Liver (tissue), 9 donors: ENCODE data around the gene KIF1A. TPM values are rescaled to one million over a fixed set of nuclear protein-coding genes. Genes with fewer than 3 reads are reported as not detected.

ENCODE experiments used
- DNase-seq: peaks from one replicate; pipeline ENCODE4 v3.0.0-alpha.2; 2017; ENCODE audit warnings: low spot score
- H3K27ac ChIP-seq, 2 donors: one replicate each; pipeline ENCODE4 v1.7.0; 2013; ENCODE audit warnings: inconsistent platforms in 2 of 2, low read length in 2 of 2, control low read depth in 1 of 2, low read depth in 1 of 2, mild to moderate bottlenecking in 1 of 2
- H3K27me3 ChIP-seq, 4 donors: one replicate each; pipeline versions ENCODE4 v1.6.1 to v1.7.0; 2013; ENCODE audit warnings: low read length in 3 of 4, inconsistent platforms in 1 of 4, mild to moderate bottlenecking in 1 of 4, moderate library complexity in 1 of 4; ENCODE audit not compliant: control insufficient read depth in 4 of 4, insufficient read depth in 4 of 4
- H3K36me3 ChIP-seq, 4 donors: one replicate each; pipeline versions ENCODE4 v1.6.1 to v1.7.0; 2013; ENCODE audit warnings: low read length in 3 of 4, mild to moderate bottlenecking in 3 of 4, low read depth in 1 of 4, moderate library complexity in 1 of 4; ENCODE audit not compliant: control insufficient read depth in 4 of 4, insufficient read depth in 3 of 4
- H3K4me1 ChIP-seq, 4 donors: one replicate each; pipeline versions ENCODE4 v1.6.1 to v1.7.0; 2013; ENCODE audit warnings: low read length in 3 of 4, mild to moderate bottlenecking in 3 of 4, moderate library complexity in 1 of 4; ENCODE audit not compliant: control insufficient read depth in 4 of 4, insufficient read depth in 4 of 4
- H3K4me3 ChIP-seq, 3 donors: one replicate each; pipeline versions ENCODE4 v1.6.1 to v1.7.0; 2013; ENCODE audit warnings: low read length in 3 of 3, control low read depth in 1 of 3, low read depth in 1 of 3, mild to moderate bottlenecking in 1 of 3
- H3K9ac ChIP-seq, 2 donors: one replicate each; pipeline ENCODE4 v1.7.0; 2013; ENCODE audit warnings: low read length in 2 of 2, mild to moderate bottlenecking in 2 of 2, moderate library complexity in 2 of 2, control low read depth in 1 of 2, low read depth in 1 of 2
- H3K9me3 ChIP-seq, 4 donors: one replicate each; pipeline versions ENCODE4 v1.6.1 to v1.7.0; 2013; ENCODE audit warnings: low read length in 3 of 4; ENCODE audit not compliant: control insufficient read depth in 4 of 4
- ATF3 ChIP-seq: IDR thresholded peaks from 2 replicates; pipeline ENCODE4 v1.6.1; 2016; ENCODE audit warnings: antibody characterized with exemption
- EGR1 ChIP-seq, 2 donors: IDR thresholded peaks; 2 replicates each; pipeline ENCODE4 v1.6.1; 2016 to 2018; ENCODE audit warnings: antibody characterized with exemption in 2 of 2, low read depth in 2 of 2
- FOXA1 ChIP-seq: IDR thresholded peaks from 2 replicates; pipeline ENCODE4 v1.6.1; 2016; ENCODE audit warnings: antibody characterized with exemption
- FOXA2 ChIP-seq: IDR thresholded peaks from 2 replicates; pipeline ENCODE4 v1.6.1; 2016; ENCODE audit warnings: antibody characterized with exemption
- GABPA ChIP-seq, 2 donors: IDR thresholded peaks in 1 of 2; conservative IDR thresholded peaks in 1 of 2; 2 replicates each; pipeline ENCODE4 v1.6.1; 2016; ENCODE audit warnings: antibody characterized with exemption in 2 of 2, mild to moderate bottlenecking in 1 of 2, moderate library complexity in 1 of 2
- HNF4A ChIP-seq, 2 donors: conservative IDR thresholded peaks; 2 replicates each; pipeline ENCODE4 v1.6.1; 2016; ENCODE audit warnings: antibody characterized with exemption in 2 of 2, mild to moderate bottlenecking in 2 of 2
- HNF4G ChIP-seq: IDR thresholded peaks from 2 replicates; pipeline ENCODE4 v1.6.1; 2016; ENCODE audit warnings: antibody characterized with exemption
- JUND ChIP-seq, 2 donors: IDR thresholded peaks; 2 replicates each; pipeline ENCODE4 v1.6.1; 2016; ENCODE audit warnings: antibody characterized with exemption in 2 of 2
- NR2F2 ChIP-seq: IDR thresholded peaks from 2 replicates; pipeline ENCODE4 v1.6.1; 2016; ENCODE audit warnings: antibody characterized with exemption
- RAD21 ChIP-seq, 2 donors: IDR thresholded peaks; 2 replicates each; pipeline ENCODE4 v1.6.1; 2016; ENCODE audit warnings: antibody characterized with exemption in 2 of 2, mild to moderate bottlenecking in 2 of 2
- REST ChIP-seq: IDR thresholded peaks from 2 replicates; pipeline ENCODE4 v1.6.1; 2016; ENCODE audit warnings: antibody characterized with exemption, mild to moderate bottlenecking
- SP1 ChIP-seq: IDR thresholded peaks from 2 replicates; pipeline ENCODE4 v1.6.1; 2018; ENCODE audit warnings: antibody characterized with exemption, mild to moderate bottlenecking
- TAF1 ChIP-seq: conservative IDR thresholded peaks from 2 replicates; pipeline ENCODE4 v1.6.1; 2016; ENCODE audit warnings: antibody characterized with exemption, mild to moderate bottlenecking
- YY1 ChIP-seq: IDR thresholded peaks from 2 replicates; pipeline ENCODE4 v1.6.1; 2016; ENCODE audit warnings: antibody characterized with exemption, mild to moderate bottlenecking
- WGBS: extraction: QIAGEN DNeasy Blood & Tissue Kit; methylation state at CpG from one replicate; pipeline ENCODE4 v1.1.7; 2013; 5-methylcytosine and 5-hydroxymethylcytosine counted together
- polyA plus RNA-seq, 2 donors: library from polyadenylated mRNA; stranded (reverse) in 1 of 2; unstranded in 1 of 2; fragments of 200-250 nt in 1 of 2; fragments of >200 nt in 1 of 2; fragmentation: Nextera tagmentation in 1 of 2; extraction: Ambion mirVana in 1 of 2; gene quantifications; one replicate each; pipeline versions ENCODE4 v1.2.1 to v1.2.3, GENCODE V29; 2013 to 2015
- total RNA-seq, 2 donors: library from RNA; depleted of rRNA; stranded (reverse); fragments of >200 nt; gene quantifications; one replicate each; pipeline ENCODE4 v1.2.3, GENCODE V29; 2014
- TF ChIP-seq, protein P1 (sequence below): fragments of 150-350 bp; IDR thresholded peaks from 2 replicates; pipeline ENCODE4 v1.5.1; 2017; ENCODE audit warnings: improper control_type of control experiment, low read depth, low read length; ENCODE audit not compliant: missing input control
- donor health status: healthy.
- donor health status: healthy.
- donor health status: healthy.
- donor health status: healthy.
- donor health status: healthy.

The KIF1A gene
- total and polyA plus RNA-seq, 4 donors, result 0.03 to 0.21 (median 0.11) TPM

DNA sequence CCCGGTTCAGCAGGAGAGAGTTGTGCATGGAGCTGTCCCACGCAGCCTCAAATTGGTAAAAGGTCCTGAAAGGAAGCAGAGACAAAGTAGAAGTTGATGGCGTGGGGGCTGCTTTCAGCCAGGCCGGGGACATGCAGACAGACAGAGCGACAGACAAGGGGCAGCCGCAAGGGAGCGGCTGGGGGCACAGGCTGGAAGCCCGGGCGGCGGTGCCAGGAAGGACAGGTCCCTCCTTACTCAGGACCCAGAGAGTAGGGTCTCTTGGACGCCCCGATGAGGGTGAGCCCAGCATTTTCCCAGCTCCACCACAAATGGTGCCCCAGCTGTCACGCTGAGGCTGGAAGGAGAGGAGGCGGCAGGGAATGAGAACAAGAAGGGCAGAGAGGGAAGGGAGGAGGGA is 93.1 kb downstream of the KIF1A start (continued):
- no peak for TF ChIP-seq HNF4G
- TF ChIP-seq HNF4A (conservative IDR thresholded peaks at IDR 0.05), result no peak
- no peak for TF ChIP-seq NR2F2
- TF ChIP-seq RAD21 (IDR thresholded peaks at IDR 0.05), result no peak
- TF ChIP-seq YY1, result no peak
- TF ChIP-seq, protein P1, sequence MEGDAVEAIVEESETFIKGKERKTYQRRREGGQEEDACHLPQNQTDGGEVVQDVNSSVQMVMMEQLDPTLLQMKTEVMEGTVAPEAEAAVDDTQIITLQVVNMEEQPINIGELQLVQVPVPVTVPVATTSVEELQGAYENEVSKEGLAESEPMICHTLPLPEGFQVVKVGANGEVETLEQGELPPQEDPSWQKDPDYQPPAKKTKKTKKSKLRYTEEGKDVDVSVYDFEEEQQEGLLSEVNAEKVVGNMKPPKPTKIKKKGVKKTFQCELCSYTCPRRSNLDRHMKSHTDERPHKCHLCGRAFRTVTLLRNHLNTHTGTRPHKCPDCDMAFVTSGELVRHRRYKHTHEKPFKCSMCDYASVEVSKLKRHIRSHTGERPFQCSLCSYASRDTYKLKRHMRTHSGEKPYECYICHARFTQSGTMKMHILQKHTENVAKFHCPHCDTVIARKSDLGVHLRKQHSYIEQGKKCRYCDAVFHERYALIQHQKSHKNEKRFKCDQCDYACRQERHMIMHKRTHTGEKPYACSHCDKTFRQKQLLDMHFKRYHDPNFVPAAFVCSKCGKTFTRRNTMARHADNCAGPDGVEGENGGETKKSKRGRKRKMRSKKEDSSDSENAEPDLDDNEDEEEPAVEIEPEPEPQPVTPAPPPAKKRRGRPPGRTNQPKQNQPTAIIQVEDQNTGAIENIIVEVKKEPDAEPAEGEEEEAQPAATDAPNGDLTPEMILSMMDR, result no peak

DNA sequence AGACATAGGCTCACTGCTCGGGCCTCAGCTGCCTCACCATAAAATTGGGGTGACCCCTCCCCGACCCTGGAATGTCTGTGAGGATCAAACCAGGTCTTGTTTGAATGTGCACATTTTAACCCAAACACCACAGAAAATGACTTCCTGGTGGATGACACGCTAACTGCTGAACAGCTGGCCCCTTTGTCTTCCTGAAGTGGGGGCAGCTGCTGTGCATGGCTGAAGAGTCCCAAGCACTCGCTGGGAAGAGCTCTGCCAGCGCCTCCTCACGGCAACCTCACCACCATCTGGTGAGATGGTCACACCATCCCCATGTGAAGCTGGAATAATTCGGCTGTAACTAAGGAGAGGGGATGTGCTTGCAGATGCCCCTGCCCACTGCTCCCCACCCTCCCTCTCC is 94.3 kb downstream of the KIF1A start:
- H3K4me1 ChIP-seq, result no peaks in the 10 kb centered on the region
- no peak overlapping the region for H3K9ac ChIP-seq
- H3K27ac ChIP-seq, result no peak overlapping the region
- H3K9me3 ChIP-seq, result no peaks in the 10 kb centered on the region
- H3K4me3 ChIP-seq, result no peak overlapping the region
- TF ChIP-seq, protein P1, result no peak
- TF ChIP-seq EGR1 (IDR thresholded peaks at IDR 0.05; ENCODE audit: low read depth in 2 of 2) (no peak), HNF4A (conservative IDR thresholded peaks at IDR 0.05) (no peak), REST (no peak), RAD21 (IDR thresholded peaks at IDR 0.05) (no peak), HNF4G (no peak)
- WGBS, result 88% methylated on average over 7 of the region's 7 CpGs
- H3K27me3 ChIP-seq, result no peaks in the 10 kb centered on the region
- no peaks in the 10 kb centered on the region for H3K36me3 ChIP-seq
- DNase-seq, result no peak

DNA sequence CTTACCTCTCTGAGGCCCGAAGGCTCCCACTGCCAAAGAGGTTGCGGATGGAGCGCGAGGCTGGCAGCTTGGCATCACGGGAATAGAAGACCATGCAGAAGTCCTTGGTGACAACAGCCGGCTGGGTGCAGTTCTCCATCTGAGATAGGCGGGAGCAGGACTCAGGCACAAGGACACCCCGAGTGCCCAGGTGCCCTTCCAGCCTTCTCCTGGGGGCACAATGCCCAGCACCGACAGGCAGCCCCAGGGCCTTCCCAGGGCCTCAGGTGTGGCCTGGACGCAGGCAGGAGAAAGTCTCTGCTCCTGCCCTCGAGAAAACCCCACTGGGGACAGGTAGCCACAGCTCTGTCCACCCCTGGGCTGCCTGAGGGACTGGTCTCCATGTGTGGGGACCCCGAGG is 94.8 kb downstream of the KIF1A start:
- 87% methylated on average over 12 of the region's 12 CpGs for WGBS
- no peak overlapping the region for H3K4me3 ChIP-seq
- H3K27ac ChIP-seq, result no peak overlapping the region
- H3K9ac ChIP-seq, result no peak overlapping the region
- no peaks in the 10 kb centered on the region for H3K27me3 ChIP-seq
- no peaks in the 10 kb centered on the region for H3K36me3 ChIP-seq
- no peaks in the 10 kb centered on the region for H3K9me3 ChIP-seq
- DNase-seq, result no peak
- H3K4me1 ChIP-seq, result no peaks in the 10 kb centered on the region
- TF ChIP-seq TAF1 (no peak), EGR1 (IDR thresholded peaks at IDR 0.05; ENCODE audit: low read depth in 2 of 2) (no peak), JUND (IDR thresholded peaks at IDR 0.05) (no peak), GABPA (IDR thresholded peaks at IDR 0.05 in 1 of 2, conservative IDR thresholded peaks at IDR 0.05 in 1 of 2) (no peak), RAD21 (IDR thresholded peaks at IDR 0.05) (no peak), FOXA1 (no peak), REST (no peak), NR2F2 (no peak), HNF4G (no peak), ATF3 (no peak), SP1 (no peak), YY1 (no peak), FOXA2 (no peak)
- TF ChIP-seq, protein P1, result no peak
